Middle frontal gyrus (tissue), 1 donor: ENCODE measurements around the gene TMEM229A.
A peak's percentile ranks its signal among the peaks of the same experiment; 100 is the strongest.
"Not testable (repeated sequence)": the region's sequence is repeated elsewhere in the genome, so short reads cannot be mapped to it uniquely, and the experiment has no call there.

Experiments
- DNase-seq: peaks from one replicate; pipeline ENCODE4 v3.0.0-alpha.2; 2015; ENCODE audit warnings: low spot score; ENCODE audit errors: extremely low spot score

The TMEM229A gene

GRCh38 chr7:124032369-124033094, at the start of gene TMEM229A:
Gene TMEM229A (minus strand): TSS chr7:124033067. CDS start chr7:124033003, 64 bp downstream.
- DNase-seq, result peak; percentile 29

DNA sequence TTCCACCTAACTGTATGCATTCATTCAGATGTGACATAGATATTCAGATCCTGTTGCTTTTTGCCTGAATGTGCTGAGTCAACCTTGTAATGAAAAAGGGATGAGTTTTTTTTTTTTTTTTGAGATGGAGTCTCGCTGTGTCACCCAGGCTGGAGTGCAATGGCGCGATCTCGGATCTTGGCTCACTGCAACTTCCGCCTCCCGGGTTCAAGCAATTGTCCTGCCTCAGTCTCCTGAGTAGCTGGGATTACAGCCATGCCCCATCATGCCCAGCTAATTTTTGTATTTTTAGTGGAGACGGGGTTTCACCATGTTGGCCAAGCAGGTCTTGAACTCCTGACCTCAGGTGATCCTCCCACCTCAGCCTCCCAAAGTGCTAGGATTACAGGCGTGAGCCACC, 49.4 kb upstream of the TMEM229A start:
- DNase-seq, result not testable (repeated sequence)

GRCh38 chr7:124077546-124077945, 44.7 kb upstream of the TMEM229A start:
- no peak for DNase-seq

GRCh38 chr7:124076841-124077240, 44.0 kb upstream of the TMEM229A start:
- no peak for DNase-seq

GRCh38 chr7:124074007-124074406, 41.1 kb upstream of the TMEM229A start:
- DNase-seq, result no peak

GRCh38 chr7:124073310-124073645, 40.4 kb upstream of the TMEM229A start:
- no peak for DNase-seq

- DNase-seq, result no peak
Measured at GRCh38 chr7:124072603-124073309, 39.9 kb upstream of the TMEM229A start.

- no peak for DNase-seq
Measured at GRCh38 chr7:124071843-124072242, 39.0 kb upstream of the TMEM229A start.

DNA sequence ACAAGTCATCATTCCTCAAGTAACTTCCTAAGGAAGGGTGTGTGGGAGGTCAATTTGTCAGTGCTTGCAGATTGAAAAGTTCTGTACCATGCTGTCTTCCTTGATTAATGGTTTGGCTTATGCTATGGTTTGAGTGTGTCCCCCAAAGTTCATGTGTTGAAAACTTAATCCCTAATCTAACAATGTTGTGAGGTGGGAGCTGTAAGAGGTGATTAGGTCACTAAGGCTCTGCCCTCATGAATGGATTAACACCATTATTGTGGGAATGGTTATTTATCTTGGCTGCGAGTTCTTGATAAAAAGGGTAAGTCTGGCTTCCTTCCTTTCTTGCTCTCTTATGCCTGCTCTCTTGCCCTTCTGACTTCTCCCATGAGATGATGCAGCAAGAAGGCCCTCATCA, 29.3 kb upstream of the TMEM229A start:
- DNase-seq, result no peak

DNA sequence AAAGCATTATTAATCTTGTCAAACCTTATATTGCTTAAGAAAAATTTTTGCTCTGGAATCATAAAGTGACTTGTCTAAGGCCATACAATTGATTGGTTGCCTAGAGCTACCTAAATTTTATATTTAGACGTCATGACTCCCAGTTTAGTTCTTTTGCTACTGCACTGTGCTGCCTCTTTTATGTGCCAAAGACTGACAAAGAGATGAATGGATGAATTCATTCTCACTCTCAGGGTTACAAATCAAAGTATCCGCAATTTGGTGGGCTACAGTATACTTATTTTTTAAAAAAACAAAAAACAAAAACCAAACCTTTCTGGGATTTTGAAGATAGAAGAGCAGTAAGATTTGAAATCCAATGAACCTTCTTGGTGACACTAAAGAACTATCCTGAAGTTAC, 27.7 kb upstream of the TMEM229A start:
- DNase-seq, result no peak

GRCh38 chr7:124059375-124059774, 26.5 kb upstream of the TMEM229A start:
- DNase-seq, result no peak

GRCh38 chr7:124058515-124058914, 25.6 kb upstream of the TMEM229A start:
- no peak for DNase-seq

- DNase-seq, result no peak
Measured at GRCh38 chr7:124057872-124058271, 25.0 kb upstream of the TMEM229A start.

- DNase-seq, result no peak
Measured at GRCh38 chr7:124056234-124056633, 23.4 kb upstream of the TMEM229A start.

DNA sequence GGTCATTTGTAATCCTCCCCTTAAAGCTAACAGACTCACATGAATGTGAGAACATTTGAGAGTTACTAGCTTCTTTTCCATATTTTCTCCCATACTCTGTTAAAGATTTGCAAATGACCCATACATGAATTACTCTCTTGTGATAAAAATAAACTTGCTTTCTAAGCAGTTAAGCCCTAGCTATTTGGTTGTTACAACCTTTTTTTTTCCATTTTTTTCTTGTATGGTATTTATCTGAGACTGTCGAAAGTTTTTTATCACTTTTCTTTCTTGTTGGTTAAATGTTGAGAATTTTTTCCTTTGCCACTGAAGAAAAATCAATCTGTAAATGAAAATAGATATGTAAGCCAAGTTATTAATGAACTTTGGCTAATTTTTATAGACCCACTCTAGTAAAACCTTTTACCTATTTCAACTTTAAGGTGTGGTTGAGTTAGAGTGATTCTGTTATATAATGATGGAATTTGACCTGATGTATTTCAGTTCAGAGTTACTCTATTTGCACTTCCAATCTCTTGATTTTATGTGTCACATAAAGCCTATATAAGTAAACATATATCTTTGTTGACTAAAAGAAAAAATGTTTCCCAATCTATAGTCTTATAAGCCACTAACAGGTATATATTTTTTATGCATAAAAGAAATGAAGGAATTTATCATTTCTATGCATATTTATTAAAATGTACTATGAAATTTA, 19.0 kb upstream of the TMEM229A start:
- no peak for DNase-seq

GRCh38 chr7:124042826-124043225, 10.0 kb upstream of the TMEM229A start:
- no peak for DNase-seq

DNA sequence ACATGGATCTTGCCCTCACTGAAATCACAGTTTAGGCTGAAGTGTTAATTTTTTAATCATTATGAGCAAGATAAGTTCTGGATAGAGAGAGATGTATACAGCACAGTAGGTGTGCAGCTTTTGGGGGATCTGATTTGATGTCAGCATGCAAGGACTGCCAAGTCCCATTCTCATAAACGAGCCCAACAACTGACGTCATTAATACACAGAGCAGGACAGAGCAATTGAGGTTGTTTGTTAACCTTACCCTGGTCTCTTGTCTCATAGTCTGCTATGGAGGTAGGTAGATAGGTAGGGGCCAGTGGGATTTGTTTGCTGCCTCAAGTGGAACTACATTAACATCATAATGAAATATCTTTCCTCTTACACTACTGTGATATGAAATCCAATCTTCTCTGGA, 8.6 kb upstream of the TMEM229A start:
- DNase-seq, result no peak

DNA sequence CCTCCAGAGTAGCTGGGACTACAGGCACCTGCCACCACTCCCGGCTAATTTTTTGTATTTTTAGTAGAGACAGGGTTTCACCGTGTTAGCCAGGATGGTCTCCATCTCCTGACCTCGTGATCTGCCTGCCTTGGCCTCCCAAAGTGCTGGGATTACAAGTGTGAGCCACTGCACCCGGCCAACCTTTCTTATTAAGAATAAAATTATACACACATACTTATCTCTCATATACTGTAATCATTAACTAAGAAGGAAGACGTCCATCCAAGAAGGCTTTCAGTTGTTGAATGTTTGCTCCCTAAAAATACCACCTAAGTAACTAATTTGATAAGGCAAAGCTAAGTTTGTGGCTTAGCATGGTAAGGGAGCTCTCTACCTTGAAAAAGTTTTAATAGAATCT, 5.0 kb upstream of the TMEM229A start:
- DNase-seq, result not testable (repeated sequence)

- no peak for DNase-seq
Measured at GRCh38 chr7:124035706-124036105, 2.8 kb upstream of the TMEM229A start.

DNA sequence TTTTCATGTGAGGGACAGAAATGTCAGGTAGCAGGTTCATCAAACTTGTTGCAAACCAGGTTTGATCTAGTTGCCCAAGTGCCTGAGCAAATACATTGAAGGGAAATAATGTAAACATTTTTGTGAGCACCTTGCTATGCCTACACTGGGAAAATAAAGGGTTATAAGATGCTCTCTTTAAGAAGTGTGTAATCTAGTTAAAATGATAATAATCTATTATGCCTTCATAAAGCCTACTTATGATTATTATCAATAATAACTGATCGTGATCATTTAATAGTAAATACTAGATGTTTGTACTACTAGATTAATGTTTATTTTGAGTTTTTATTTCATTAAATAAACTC, 1.9 kb upstream of the TMEM229A start:
- no peak for DNase-seq

GRCh38 chr7:124033807-124034753, 1.2 kb upstream of the TMEM229A start:
- DNase-seq, result no peak
